22Rv1 (cell line): Measurements from ENCODE around the gene TMEM209.
A peak's percentile ranks its signal among the peaks of the same experiment; 100 is the strongest.

Experiments
- H3K27ac ChIP-seq: fragments of 450-650 bp; 2 replicates; pipeline ENCODE4 v1.5.1; 2017
- ZFX ChIP-seq: fragments of 450-650 bp; IDR thresholded peaks from 2 replicates; pipeline ENCODE4 v1.6.1; 2017; ENCODE audit warnings: antibody characterized with exemption, borderline replicate concordance
- TF ChIP-seq, protein P1 (sequence below): fragments of 450-650 bp; IDR thresholded peaks from 2 replicates; pipeline ENCODE4 v1.5.1; 2017; ENCODE audit warnings: mild to moderate bottlenecking

TMEM209 gene

DNA sequence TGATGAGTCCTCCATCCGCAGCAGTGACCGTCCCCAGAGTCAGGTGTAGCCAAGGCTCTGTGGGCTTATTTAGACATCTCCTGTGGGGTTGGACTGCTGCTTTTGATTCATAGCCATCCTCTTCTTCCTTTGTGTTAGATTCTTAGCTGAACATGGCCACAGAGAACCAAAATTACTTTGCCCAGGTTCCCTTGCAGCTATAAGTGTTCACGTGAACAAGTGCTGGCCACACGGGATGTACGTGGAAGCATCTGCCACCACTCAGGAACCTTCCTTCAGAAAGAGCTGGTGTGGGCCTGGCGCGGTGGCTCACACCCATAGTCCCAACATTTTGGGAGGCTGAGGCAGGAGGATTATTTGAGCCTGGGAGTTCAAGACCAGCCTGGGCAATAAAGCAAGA lies 49.1 kb downstream of the TMEM209 start:
- TF ChIP-seq, protein P1, sequence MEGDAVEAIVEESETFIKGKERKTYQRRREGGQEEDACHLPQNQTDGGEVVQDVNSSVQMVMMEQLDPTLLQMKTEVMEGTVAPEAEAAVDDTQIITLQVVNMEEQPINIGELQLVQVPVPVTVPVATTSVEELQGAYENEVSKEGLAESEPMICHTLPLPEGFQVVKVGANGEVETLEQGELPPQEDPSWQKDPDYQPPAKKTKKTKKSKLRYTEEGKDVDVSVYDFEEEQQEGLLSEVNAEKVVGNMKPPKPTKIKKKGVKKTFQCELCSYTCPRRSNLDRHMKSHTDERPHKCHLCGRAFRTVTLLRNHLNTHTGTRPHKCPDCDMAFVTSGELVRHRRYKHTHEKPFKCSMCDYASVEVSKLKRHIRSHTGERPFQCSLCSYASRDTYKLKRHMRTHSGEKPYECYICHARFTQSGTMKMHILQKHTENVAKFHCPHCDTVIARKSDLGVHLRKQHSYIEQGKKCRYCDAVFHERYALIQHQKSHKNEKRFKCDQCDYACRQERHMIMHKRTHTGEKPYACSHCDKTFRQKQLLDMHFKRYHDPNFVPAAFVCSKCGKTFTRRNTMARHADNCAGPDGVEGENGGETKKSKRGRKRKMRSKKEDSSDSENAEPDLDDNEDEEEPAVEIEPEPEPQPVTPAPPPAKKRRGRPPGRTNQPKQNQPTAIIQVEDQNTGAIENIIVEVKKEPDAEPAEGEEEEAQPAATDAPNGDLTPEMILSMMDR, result no peak
- no peak for TF ChIP-seq ZFX
- H3K27ac ChIP-seq, result no peak overlapping the region

DNA sequence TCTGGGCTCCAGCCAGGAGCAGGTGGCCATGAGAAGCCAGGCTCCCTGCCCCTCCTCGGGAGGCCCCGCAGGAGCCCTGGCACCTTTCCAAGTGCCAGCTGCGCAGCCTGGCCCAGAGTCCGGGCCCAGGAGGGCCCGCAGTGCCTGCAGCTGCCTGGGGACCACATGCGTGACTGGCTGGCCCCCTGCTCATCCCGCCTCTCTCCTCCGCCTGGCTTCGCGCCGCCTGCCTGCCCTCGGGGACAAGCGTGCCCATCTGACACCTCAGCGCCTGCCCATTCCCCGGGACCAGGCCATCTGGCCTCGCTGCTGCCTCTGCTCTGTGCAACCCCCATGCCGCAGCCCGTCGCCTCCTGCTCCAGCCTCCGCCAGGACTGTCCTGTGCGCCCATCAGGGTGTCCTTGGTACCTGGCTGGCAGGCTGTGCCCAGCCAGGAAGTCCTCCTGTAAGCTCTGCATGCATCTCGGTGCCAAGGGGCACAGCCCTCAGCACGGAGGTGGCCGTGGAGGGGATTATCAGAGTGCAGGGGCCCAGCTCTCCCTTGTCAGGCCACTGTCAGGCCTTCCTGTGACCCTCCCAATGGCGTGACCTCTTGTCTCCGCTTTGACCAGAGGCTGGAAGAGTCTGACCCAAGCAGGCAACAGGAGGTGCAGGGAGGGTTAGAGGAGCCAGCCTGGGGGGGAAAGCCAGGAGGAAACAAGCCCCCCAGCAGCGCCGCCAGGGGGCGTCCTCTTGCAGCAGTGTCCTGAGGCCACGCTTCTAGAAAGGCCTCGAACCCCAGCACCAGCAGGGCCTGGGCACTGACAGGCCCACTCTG lies 50.5 kb downstream of the TMEM209 start:
- TF ChIP-seq ZFX, result no peak
- TF ChIP-seq, protein P1, result peak; percentile 75
- H3K27ac ChIP-seq, result no peak overlapping the region

DNA sequence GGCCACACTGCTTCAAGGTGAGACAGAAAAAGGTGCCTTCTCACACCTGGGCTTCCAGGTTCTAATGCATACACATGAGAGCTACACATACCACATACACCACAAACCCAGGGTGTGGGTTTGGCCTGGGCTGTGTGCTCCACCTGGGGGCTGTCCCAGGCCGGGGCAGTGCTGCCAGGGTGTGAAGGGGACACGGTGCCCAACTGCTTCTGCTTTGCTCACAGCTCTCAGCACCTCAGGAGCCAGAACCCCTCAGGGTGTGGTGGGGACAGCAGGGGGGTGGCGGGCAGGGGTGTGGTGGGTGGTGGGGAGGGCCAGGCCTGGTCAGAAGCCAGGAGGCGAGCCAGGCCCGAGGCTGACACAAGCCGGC lies 51.1 kb downstream of the TMEM209 start:
- TF ChIP-seq, protein P1, result no peak
- no peak for TF ChIP-seq ZFX
- no peak overlapping the region for H3K27ac ChIP-seq

DNA sequence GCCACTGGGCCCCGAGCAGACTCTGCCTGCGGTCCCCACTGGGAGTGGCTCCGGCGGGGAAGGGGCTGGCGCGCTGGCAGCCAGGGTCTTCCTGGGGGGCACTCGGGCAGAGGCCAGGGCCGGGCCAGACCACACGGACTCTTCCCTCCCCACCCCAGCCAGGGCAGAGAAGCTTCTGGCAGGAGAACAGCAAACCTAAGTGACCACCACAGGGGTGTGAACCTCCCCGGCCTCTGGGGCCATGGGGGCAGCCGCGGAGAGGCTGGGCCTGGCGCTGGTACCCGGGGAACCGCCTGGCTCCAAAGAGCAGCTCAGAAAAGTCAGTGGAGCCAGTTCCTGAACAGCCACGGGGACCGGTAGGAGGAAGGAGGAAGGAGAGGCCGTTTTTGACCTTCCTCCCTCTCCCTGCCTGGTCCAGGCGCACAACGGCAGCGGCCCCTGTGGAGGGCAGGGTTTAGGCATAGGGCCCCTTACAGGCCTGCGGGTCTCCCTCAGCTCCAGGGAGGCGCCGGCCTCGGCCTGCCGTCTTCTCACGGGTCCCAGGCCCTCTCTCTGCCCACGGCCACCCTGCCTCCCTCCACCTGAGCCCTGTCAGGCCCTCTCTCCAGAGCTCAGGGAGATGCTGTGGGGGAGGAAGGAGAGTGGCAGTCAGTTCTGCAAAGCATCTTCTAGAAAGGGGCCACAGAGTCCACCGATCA lies 51.8 kb downstream of the TMEM209 start:
- no peak overlapping the region for H3K27ac ChIP-seq
- no peak for TF ChIP-seq ZFX
- TF ChIP-seq, protein P1, result no peak

DNA sequence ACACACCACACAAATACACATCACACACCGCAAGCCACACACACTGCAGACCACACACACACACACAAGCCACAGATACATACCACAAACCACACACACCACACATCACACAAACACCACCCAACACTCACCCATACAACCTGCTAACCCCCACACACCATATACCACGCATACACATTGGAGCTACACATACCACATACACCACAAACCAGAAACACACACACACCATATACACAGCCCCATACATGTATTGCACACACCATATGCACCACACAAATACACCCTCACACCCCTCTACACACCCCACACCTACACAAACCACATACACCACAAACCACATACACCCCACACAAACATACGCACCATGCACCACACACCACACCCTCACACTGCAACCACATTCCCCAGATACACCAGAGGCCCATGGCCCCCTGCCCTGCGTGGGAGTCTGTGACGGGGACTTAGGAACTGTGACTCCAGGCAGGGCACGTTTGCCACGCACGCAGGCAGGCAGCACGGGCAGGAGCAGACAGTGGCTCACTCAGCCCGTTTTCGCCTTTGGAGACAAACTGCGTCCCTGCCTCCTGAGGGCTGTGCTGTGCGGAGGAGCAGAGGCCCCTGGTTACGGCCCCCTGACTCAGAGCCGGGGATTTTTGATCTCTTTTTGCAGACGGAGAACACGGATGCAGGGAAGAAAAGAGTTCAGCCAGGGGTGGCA lies 52.6 kb downstream of the TMEM209 start:
- TF ChIP-seq, protein P1, result no peak
- H3K27ac ChIP-seq, result no peak overlapping the region

DNA sequence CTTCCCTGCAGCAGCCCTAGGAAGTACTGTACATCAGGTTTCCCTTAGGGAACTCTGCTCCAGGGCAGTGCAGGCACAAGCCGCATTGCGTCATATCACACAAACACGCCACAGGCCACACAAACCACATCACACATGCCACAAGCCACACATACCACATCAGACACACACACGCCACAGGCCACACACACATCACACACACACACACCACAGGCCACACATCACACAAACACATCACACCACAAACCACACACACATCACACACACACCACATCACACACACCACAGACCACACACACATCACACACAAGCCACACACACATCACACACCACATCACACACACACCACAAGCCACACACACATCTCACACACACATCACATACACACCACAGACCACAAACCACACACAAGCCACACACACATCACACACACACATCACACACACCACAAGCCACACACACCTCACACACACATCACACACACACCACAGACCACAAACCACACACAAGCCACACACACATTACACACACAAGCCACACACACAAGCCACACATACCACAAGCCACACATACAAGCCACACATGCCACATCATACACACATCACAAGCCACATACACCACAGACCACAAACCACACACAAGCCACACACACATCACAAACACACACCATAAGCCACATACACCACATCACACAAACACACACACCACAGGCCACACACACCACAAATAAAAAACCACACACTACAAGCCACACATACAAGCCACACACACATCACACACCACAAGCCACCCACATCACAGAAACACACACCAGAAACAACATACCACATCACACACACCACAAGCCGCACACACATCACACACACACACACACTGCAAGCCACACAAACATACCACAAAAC lies 53.4 kb downstream of the TMEM209 start:
- H3K27ac ChIP-seq, result no peak overlapping the region
- no peak for TF ChIP-seq ZFX
- TF ChIP-seq, protein P1, result no peak
